GM12878 (cell line): ENCODE measurements around the gene KIF2A. TPM values are rescaled to one million over a fixed set of nuclear protein-coding genes. Genes with fewer than 3 reads are reported as not detected.

Experiments used
- ATAC-seq: fragments of 200-7000 bp; cut with Tn5 transposase; 3 replicates; pipeline ENCODE4 v1.9.1; 2020; ENCODE audit warnings: mild to moderate bottlenecking, moderate library complexity
- BruUV-seq: library from RNA; stranded (reverse); fragments of 400-500 nt; replicated peaks from 2 replicates; lab custom pipeline; 2021; lab: Mats Ljungman, UMichigan
- CTCF ChIA-PET: fragments of 300-600 bp; sonication (Branson Sonifier 250); formaldehyde crosslinking; extraction: SDS; loops from one replicate; lab custom pipeline; 2021; ENCODE audit warnings: inconsistent platforms; lab: Yijun Ruan, JAX
- POLR2A ChIA-PET: fragments of 350-600 bp; formaldehyde crosslinking; extraction: SDS; loops from one replicate; lab custom pipeline; 2021; ENCODE audit warnings: inconsistent platforms; lab: Charles Lee
- RAD21 ChIA-PET: fragments of 300-600 bp; sonication (Branson Sonifier 250); formaldehyde crosslinking; loops from one replicate; lab custom pipeline; 2023; ENCODE audit warnings: antibody characterized with exemption; ENCODE audit not compliant: unreplicated experiment; lab: Charles Lee
- SMC1A ChIA-PET: fragments of 300-600 bp; sonication (Branson Sonifier 250); formaldehyde crosslinking; loops from one replicate; lab custom pipeline; 2023; ENCODE audit not compliant: unreplicated experiment, uncharacterized antibody; lab: Charles Lee
- DNase-seq: peaks from one replicate; pipeline ENCODE4 v3.0.0-alpha.2; 2011; ENCODE audit warnings: low read depth, low spot score
- FAIRE-seq: peaks from 3 replicates; lab custom pipeline; 2011; peaks lifted over from hg19 to GRCh38; lab: Jason Lieb, UNC
- H2AFZ ChIP-seq: 2 replicates; pipeline ENCODE4 v1.6.0; 2011; ENCODE audit warnings: low read depth, low read length, control low read depth; ENCODE audit not compliant: control insufficient read depth
- H3K27ac ChIP-seq: 2 replicates; pipeline ENCODE4 v1.5.1; 2011; ENCODE audit warnings: control low read depth; ENCODE audit not compliant: control insufficient read depth, insufficient read depth
- H3K27me3 ChIP-seq, 2 experiments: replicated peaks in 1 of 2; 2 replicates each; pipeline versions ENCODE4 v1.6.0 to v1.6.1; 2011; ENCODE audit warnings: low read length in 1 of 2; ENCODE audit not compliant: control insufficient read depth in 2 of 2, insufficient read depth in 2 of 2
- H3K36me3 ChIP-seq, 2 experiments: 2 replicates each; pipeline ENCODE4 v1.5.1; 2011; ENCODE audit warnings: low read length in 1 of 2; ENCODE audit not compliant: control insufficient read depth in 2 of 2, insufficient read depth in 2 of 2
- H3K4me1 ChIP-seq: 2 replicates; pipeline ENCODE4 v1.6.1; 2011; ENCODE audit warnings: mild to moderate bottlenecking, low read length, moderate library complexity, mixed read lengths; ENCODE audit not compliant: control insufficient read depth, insufficient read depth
- H3K4me2 ChIP-seq: 2 replicates; pipeline ENCODE4 v1.6.0; 2011; ENCODE audit warnings: control low read depth; ENCODE audit not compliant: control insufficient read depth, insufficient read depth
- H3K4me3 ChIP-seq: fragments of 200-600 bp; sonication (generic); 2 replicates; pipeline ENCODE4 v1.5.1; 2016
- H3K79me2 ChIP-seq: 2 replicates; pipeline ENCODE4 v1.6.0; 2011; ENCODE audit warnings: low read length; ENCODE audit not compliant: control insufficient read depth, insufficient read depth
- H3K9ac ChIP-seq: 2 replicates; pipeline ENCODE4 v1.8.0; 2011; ENCODE audit warnings: low read length, control low read depth, mixed read lengths; ENCODE audit not compliant: control insufficient read depth, insufficient read depth
- H3K9me3 ChIP-seq: replicated peaks from 3 replicates; pipeline ENCODE4 v1.5.1; 2011; ENCODE audit warnings: mild to moderate bottlenecking, low read length; ENCODE audit not compliant: control insufficient read depth, insufficient read depth
- H4K20me1 ChIP-seq: 2 replicates; pipeline ENCODE4 v1.6.0; 2011; ENCODE audit not compliant: control insufficient read depth, insufficient read depth
- CHD1 ChIP-seq: IDR thresholded peaks from 2 replicates; pipeline ENCODE4 v1.6.1; 2012; ENCODE audit warnings: low read depth, low read length, improper control_type of control experiment
- EED ChIP-seq: sonication (generic); IDR thresholded peaks from 2 replicates; pipeline ENCODE4 v1.6.1; 2016; ENCODE audit warnings: antibody characterized with exemption, low read depth
- GATAD2B ChIP-seq: fragments of 450-650 bp; conservative IDR thresholded peaks from 2 replicates; pipeline ENCODE4 v1.6.1; 2017; ENCODE audit warnings: low read depth, mild to moderate bottlenecking, moderate library complexity
- HCFC1 ChIP-seq: fragments of 150-350 bp; IDR thresholded peaks from 2 replicates; pipeline ENCODE4 v1.6.1; 2014; ENCODE audit warnings: low read length
- IRF3 ChIP-seq: fragments of 450-650 bp; IDR thresholded peaks from 2 replicates; pipeline ENCODE4 v1.6.1; 2014; ENCODE audit warnings: mild to moderate bottlenecking
- JUNB ChIP-seq: IDR thresholded peaks from 2 replicates; pipeline ENCODE4 v1.6.1; 2016; ENCODE audit warnings: antibody characterized with exemption, mild to moderate bottlenecking
- KAT2A ChIP-seq: conservative IDR thresholded peaks from 2 replicates; pipeline ENCODE4 v1.6.1; 2011; ENCODE audit warnings: low read depth, low read length; ENCODE audit not compliant: control insufficient read depth
- MYB ChIP-seq: fragments of 150-350 bp; IDR thresholded peaks from 2 replicates; pipeline ENCODE4 v1.6.1; 2014; ENCODE audit warnings: mild to moderate bottlenecking, low read depth, low read length, borderline replicate concordance
- NFYB ChIP-seq: IDR thresholded peaks from 2 replicates; pipeline ENCODE4 v1.6.1; 2011; ENCODE audit warnings: low read depth, mild to moderate bottlenecking, low read length, improper control_type of control experiment, moderate library complexity; ENCODE audit not compliant: insufficient read depth
- NKRF ChIP-seq: fragments of 450-650 bp; conservative IDR thresholded peaks from 2 replicates; pipeline ENCODE4 v1.6.1; 2017; ENCODE audit warnings: mild to moderate bottlenecking, moderate library complexity
- NRF1 ChIP-seq: conservative IDR thresholded peaks from 2 replicates; pipeline ENCODE4 v1.6.1; 2011; ENCODE audit warnings: mild to moderate bottlenecking, low read depth, low read length, improper control_type of control experiment
- PML ChIP-seq: IDR thresholded peaks from 2 replicates; pipeline ENCODE4 v1.6.1; 2012; ENCODE audit warnings: low read length, inconsistent platforms
- SMC3 ChIP-seq: IDR thresholded peaks from 2 replicates; pipeline ENCODE4 v1.6.1; 2011; ENCODE audit warnings: low read length, improper control_type of control experiment, borderline replicate concordance
- SUZ12 ChIP-seq: fragments of 200-600 bp; sonication (generic); IDR thresholded peaks from one replicate; pipeline ENCODE4 v1.6.1; 2018; ENCODE audit warnings: antibody characterized with exemption, mild to moderate bottlenecking; ENCODE audit not compliant: unreplicated experiment
- WGBS: methylation state at CpG from one replicate; pipeline ENCODE4 v1.1.6; 2016; ENCODE audit warnings: low lambda C conversion rate; ENCODE audit not compliant: insufficient replicate concordance, insufficient coverage; ENCODE audit errors: missing lambda C conversion rate; 5-methylcytosine and 5-hydroxymethylcytosine counted together
- in situ Hi-C: fragments of 300-500 bp; cut with MboI; formaldehyde crosslinking; loops from 9 replicates; pipeline ENCODE4 v1.14.3; 2018; ENCODE audit warnings: mixed read lengths
- intact Hi-C: fragments of 100-400 bp; cut with micrococcal nuclease; formaldehyde crosslinking; loops from one replicate; pipeline ENCODE4 v1.14.2; 2022; ENCODE audit not compliant: unreplicated experiment
- polyA plus RNA-seq, 11 experiments: library from polyadenylated mRNA; depleted of rRNA in 4 of 11; unstranded in 6 of 11; stranded (reverse) in 5 of 11; fragments of >200 nt; fragmentation: Nextera tagmentation in 4 of 11; fragmentation: Illumina TruSeq in 1 of 11; extraction: Ambion mirVana in 4 of 11; extraction: Trizol in 1 of 11; gene quantifications; 1 replicate in 1 of 11; 2 replicates in 10 of 11; pipeline versions ENCODE4 v1.2.1 to v1.2.3, GENCODE V29; 2011 to 2016; ENCODE audit warnings: inconsistent platforms in 2 of 11, missing spikeins in 2 of 11, low read depth in 1 of 11
- total RNA-seq, 4 experiments: library from RNA; depleted of rRNA in 3 of 4; stranded (reverse); fragments of >200 nt in 3 of 4; fragmentation: Illumina TruSeq in 1 of 4; extraction: Trizol in 1 of 4; gene quantifications; 2 replicates each; pipeline versions ENCODE4 v1.2.1 to v1.2.3, GENCODE V29; 2013 to 2021
- TF ChIP-seq, protein P1 (sequence below): fragments of 450-650 bp; formaldehyde crosslinking; IDR thresholded peaks from 2 replicates; pipeline ENCODE4 v1.4.0; 2020; ENCODE audit warnings: mild to moderate bottlenecking, moderate library complexity
- TF ChIP-seq, protein P2 (sequence below): fragments of 450-650 bp; IDR thresholded peaks from 2 replicates; pipeline ENCODE4 v1.6.1; 2017; ENCODE audit warnings: mild to moderate bottlenecking, low read depth, inconsistent platforms; ENCODE audit not compliant: poor library complexity, severe bottlenecking

The KIF2A gene
- total and polyA plus RNA-seq, 10 of the 15 experiments (the other 5 are each of a cell fraction or from before 2014, with no cell fraction given): 35.9 to 124 (median 80.1) TPM

DNA sequence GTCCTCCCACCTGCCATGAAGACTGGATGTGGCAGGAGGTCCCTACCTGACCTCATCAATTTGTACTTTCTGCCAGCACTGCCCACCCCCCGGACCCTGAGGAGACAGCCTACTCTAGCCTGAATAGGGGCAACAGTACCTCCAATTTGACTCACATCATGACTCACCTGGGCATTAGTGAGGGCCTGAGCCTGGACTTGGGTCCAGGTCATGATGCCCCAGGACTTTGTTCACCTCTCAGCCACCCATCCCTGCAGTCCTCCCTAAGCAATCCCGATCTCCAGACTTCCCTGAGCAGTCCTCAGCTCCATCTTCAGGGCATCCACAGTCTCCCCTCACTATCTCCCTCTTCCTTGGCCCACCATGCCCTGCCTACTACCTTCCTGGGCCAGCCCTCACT lies 28.1 kb downstream of the KIF2A start:
- CTCF ChIA-PET: interaction anchor here (1.2 to 2.4 kb wide), 2 partner anchors 19 to 109 kb away, joined by 5 to 10 read pairs; no protein-coding TSS in a partner anchor
- intact Hi-C loops: no loop called here
- in situ Hi-C loops: no loop called here
- H3K9ac ChIP-seq: no peak overlapping the region
- no peak overlapping the region for H3K4me2 ChIP-seq
- DNase-seq (no peak), ATAC-seq (no peak), FAIRE-seq (no peak)
- H2AFZ ChIP-seq: no peak overlapping the region
- peaks cover 59% of the 10 kb centered on the region for H3K79me2 ChIP-seq
- 100% methylated on average over 2 of the region's 2 CpGs for WGBS
- H3K9me3 ChIP-seq: no peaks in the 10 kb centered on the region
- no peak overlapping the region for H3K4me3 ChIP-seq
- peaks cover 8 to 13% of the 10 kb centered on the region in 2 experiments; a peak in 3 of 4 replicates for H3K36me3 ChIP-seq
- H3K27me3 ChIP-seq: no peaks in the 10 kb centered on the region
- RAD21 ChIA-PET: interaction anchor here (1.1 to 1.7 kb wide), 2 partner anchors 18 to 109 kb away, joined by 3 to 5 read pairs; no protein-coding TSS in a partner anchor
- H3K27ac ChIP-seq: no peak overlapping the region
- SMC1A ChIA-PET: interaction anchor here (1.4 to 2.7 kb wide), 4 partner anchors 17 to 110 kb away, joined by 3 to 12 read pairs (median 6); no protein-coding TSS in a partner anchor
- POLR2A ChIA-PET: interaction anchor here (1.0 kb wide), 1 partner anchor 110 kb away, joined by 3 read pairs; no protein-coding TSS in a partner anchor
- peaks cover 3% of the 10 kb centered on the region; the same call in 1 of the 2 replicates for H4K20me1 ChIP-seq
- no TSS peak for BruUV-seq
- peaks cover 2% of the 10 kb centered on the region; the same call in 1 of the 2 replicates for H3K4me1 ChIP-seq
- TF ChIP-seq SMC3: no peak
- TF ChIP-seq, protein P1, sequence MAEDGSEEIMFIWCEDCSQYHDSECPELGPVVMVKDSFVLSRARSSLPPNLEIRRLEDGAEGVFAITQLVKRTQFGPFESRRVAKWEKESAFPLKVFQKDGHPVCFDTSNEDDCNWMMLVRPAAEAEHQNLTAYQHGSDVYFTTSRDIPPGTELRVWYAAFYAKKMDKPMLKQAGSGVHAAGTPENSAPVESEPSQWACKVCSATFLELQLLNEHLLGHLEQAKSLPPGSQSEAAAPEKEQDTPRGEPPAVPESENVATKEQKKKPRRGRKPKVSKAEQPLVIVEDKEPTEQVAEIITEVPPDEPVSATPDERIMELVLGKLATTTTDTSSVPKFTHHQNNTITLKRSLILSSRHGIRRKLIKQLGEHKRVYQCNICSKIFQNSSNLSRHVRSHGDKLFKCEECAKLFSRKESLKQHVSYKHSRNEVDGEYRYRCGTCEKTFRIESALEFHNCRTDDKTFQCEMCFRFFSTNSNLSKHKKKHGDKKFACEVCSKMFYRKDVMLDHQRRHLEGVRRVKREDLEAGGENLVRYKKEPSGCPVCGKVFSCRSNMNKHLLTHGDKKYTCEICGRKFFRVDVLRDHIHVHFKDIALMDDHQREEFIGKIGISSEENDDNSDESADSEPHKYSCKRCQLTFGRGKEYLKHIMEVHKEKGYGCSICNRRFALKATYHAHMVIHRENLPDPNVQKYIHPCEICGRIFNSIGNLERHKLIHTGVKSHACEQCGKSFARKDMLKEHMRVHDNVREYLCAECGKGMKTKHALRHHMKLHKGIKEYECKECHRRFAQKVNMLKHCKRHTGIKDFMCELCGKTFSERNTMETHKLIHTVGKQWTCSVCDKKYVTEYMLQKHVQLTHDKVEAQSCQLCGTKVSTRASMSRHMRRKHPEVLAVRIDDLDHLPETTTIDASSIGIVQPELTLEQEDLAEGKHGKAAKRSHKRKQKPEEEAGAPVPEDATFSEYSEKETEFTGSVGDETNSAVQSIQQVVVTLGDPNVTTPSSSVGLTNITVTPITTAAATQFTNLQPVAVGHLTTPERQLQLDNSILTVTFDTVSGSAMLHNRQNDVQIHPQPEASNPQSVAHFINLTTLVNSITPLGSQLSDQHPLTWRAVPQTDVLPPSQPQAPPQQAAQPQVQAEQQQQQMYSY: no peak
- no peak for TF ChIP-seq JUNB
- no peak for TF ChIP-seq EED
- no peak for TF ChIP-seq CHD1
- no peak for TF ChIP-seq NRF1
- TF ChIP-seq KAT2A: no peak
- TF ChIP-seq MYB: no peak
- TF ChIP-seq HCFC1: no peak
- no peak for TF ChIP-seq NKRF
- TF ChIP-seq NFYB: no peak
- TF ChIP-seq IRF3: no peak
- TF ChIP-seq PML: no peak
- TF ChIP-seq GATAD2B: no peak
- TF ChIP-seq SUZ12: no peak
- TF ChIP-seq, protein P2, sequence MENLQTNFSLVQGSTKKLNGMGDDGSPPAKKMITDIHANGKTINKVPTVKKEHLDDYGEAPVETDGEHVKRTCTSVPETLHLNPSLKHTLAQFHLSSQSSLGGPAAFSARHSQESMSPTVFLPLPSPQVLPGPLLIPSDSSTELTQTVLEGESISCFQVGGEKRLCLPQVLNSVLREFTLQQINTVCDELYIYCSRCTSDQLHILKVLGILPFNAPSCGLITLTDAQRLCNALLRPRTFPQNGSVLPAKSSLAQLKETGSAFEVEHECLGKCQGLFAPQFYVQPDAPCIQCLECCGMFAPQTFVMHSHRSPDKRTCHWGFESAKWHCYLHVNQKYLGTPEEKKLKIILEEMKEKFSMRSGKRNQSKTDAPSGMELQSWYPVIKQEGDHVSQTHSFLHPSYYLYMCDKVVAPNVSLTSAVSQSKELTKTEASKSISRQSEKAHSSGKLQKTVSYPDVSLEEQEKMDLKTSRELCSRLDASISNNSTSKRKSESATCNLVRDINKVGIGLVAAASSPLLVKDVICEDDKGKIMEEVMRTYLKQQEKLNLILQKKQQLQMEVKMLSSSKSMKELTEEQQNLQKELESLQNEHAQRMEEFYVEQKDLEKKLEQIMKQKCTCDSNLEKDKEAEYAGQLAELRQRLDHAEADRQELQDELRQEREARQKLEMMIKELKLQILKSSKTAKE: no peak
